Adrenal gland (tissue), 5 donors: ENCODE data around the gene CASTOR1.

Source experiments
- POLR2A ChIP-seq, 2 donors: fragments of 450-650 bp; IDR thresholded peaks; one replicate each; pipeline ENCODE4 v1.6.1; 2017; ENCODE audit warnings: antibody characterized with exemption in 2 of 2, mild to moderate bottlenecking in 2 of 2, moderate library complexity in 1 of 2
- TF ChIP-seq, protein P1 (sequence below), 6 experiments: fragments of 450-650 bp in 4 of 6; fragments of 200-600 bp in 2 of 6; sonication (generic) in 1 of 6; IDR thresholded peaks; 1 replicate in 5 of 6; 2 replicates in 1 of 6; pipeline versions ENCODE4 v1.5.1 to v1.8.0; 2016 to 2021; ENCODE audit warnings: antibody characterized with exemption in 6 of 6, mild to moderate bottlenecking in 2 of 6, moderate library complexity in 1 of 6
- donor health status: DM: no; HTN: no; CAD: no.

DNA sequence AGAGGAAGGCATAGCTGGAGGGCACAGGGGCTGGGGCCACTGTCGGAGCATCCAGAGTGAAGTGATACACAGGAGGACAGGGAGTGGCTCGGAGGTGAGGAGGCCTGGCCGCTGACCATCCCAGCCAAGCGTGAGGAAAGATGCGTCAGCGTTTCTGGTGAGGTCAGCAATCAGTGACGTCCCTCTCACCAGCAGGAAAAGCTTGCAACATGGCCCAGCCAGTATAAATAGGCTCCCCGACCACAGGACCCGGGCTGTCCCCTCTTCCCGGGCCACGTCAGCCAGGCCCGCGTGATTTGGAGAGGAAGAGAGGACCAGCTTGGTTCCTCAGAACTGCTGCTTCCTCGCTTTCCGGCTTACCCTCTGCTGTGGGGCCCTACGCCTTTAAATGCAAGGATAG, 18.5 kb downstream of the CASTOR1 start:
- TF ChIP-seq, protein P1, sequence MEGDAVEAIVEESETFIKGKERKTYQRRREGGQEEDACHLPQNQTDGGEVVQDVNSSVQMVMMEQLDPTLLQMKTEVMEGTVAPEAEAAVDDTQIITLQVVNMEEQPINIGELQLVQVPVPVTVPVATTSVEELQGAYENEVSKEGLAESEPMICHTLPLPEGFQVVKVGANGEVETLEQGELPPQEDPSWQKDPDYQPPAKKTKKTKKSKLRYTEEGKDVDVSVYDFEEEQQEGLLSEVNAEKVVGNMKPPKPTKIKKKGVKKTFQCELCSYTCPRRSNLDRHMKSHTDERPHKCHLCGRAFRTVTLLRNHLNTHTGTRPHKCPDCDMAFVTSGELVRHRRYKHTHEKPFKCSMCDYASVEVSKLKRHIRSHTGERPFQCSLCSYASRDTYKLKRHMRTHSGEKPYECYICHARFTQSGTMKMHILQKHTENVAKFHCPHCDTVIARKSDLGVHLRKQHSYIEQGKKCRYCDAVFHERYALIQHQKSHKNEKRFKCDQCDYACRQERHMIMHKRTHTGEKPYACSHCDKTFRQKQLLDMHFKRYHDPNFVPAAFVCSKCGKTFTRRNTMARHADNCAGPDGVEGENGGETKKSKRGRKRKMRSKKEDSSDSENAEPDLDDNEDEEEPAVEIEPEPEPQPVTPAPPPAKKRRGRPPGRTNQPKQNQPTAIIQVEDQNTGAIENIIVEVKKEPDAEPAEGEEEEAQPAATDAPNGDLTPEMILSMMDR (IDR thresholded peaks at IDR 0.05) = no peak
- no peak for TF ChIP-seq POLR2A (IDR thresholded peaks at IDR 0.05)
